ENCODE measurements around the gene ANKRD53.
A peak's percentile ranks its signal among the peaks of the same experiment; 100 is the strongest.

GRCh38 chr2:70964596-70965386, 13.6 kb upstream of the ANKRD53 start:
- TF ChIP-seq CTCF (IDR thresholded peaks at IDR 0.05; ENCODE audit: poor library complexity) (peak; percentile 82), EZH2phosphoT487 (IDR thresholded peaks at IDR 0.05; ENCODE audit: low read depth, severe bottlenecking, unreplicated experiment) (no peak)
